Cardiac muscle cell (in vitro differentiated cells and primary cell): ENCODE data around the gene SLC6A12. TPM values are rescaled to one million over a fixed set of nuclear protein-coding genes. Genes with fewer than 3 reads are reported as not detected.

Source experiments
- DNase-seq, 2 donors: peaks; one replicate each; pipeline versions ENCODE4 v3.0.0 to v3.0.0-alpha.2; 2010 to 2017; ENCODE audit warnings: low read depth in 1 of 2, low spot score in 1 of 2
- H3K27ac ChIP-seq: fragments of 200-600 bp; sonication (generic); 2 replicates; pipeline ENCODE4 v1.5.1; 2016
- H3K27me3 ChIP-seq: fragments of 200-600 bp; sonication (generic); 2 replicates; pipeline ENCODE4 v1.6.0; 2016; ENCODE audit warnings: control low read depth
- H3K36me3 ChIP-seq: fragments of 200-600 bp; sonication (generic); 2 replicates; pipeline ENCODE4 v1.5.1; 2016; ENCODE audit warnings: control low read depth
- H3K4me1 ChIP-seq: fragments of 200-600 bp; sonication (generic); 2 replicates; pipeline ENCODE4 v1.8.1; 2017; ENCODE audit warnings: low read depth, mild to moderate bottlenecking, mixed run types
- H3K4me3 ChIP-seq: fragments of 200-600 bp; sonication (generic); 2 replicates; pipeline ENCODE4 v1.5.1; 2016; ENCODE audit warnings: mild to moderate bottlenecking
- H3K9me3 ChIP-seq: fragments of 200-600 bp; sonication (generic); 2 replicates; pipeline ENCODE4 v1.5.1; 2017; ENCODE audit warnings: low read depth, mild to moderate bottlenecking, control low read depth
- polyA plus RNA-seq: library from polyadenylated mRNA; unstranded; fragments of >200 nt; fragmentation: Nextera tagmentation; extraction: Ambion mirVana; gene quantifications from 2 replicates; pipeline ENCODE4 v1.2.1, GENCODE V29; 2016
- total RNA-seq: library from RNA; depleted of rRNA; stranded (reverse); fragments of >200 nt; gene quantifications from 2 replicates; pipeline ENCODE4 v1.2.3, GENCODE V29; 2016
- TF ChIP-seq, protein P1 (sequence below): IDR thresholded peaks from 2 replicates; pipeline ENCODE4 v1.5.1; 2012; ENCODE audit warnings: low read depth, mild to moderate bottlenecking, low read length

SLC6A12 gene
- total and polyA plus RNA-seq, 2 experiments from 2014 or later = 0.24 to 0.33 TPM

- no peak for DNase-seq
- H3K4me3 ChIP-seq = no peak overlapping the region
- no peaks in the 10 kb centered on the region for H3K36me3 ChIP-seq
- H3K4me1 ChIP-seq = peaks cover 4% of the 10 kb centered on the region
- no peaks in the 10 kb centered on the region for H3K9me3 ChIP-seq
- peaks cover 56% of the 10 kb centered on the region for H3K27me3 ChIP-seq
- TF ChIP-seq, protein P1, sequence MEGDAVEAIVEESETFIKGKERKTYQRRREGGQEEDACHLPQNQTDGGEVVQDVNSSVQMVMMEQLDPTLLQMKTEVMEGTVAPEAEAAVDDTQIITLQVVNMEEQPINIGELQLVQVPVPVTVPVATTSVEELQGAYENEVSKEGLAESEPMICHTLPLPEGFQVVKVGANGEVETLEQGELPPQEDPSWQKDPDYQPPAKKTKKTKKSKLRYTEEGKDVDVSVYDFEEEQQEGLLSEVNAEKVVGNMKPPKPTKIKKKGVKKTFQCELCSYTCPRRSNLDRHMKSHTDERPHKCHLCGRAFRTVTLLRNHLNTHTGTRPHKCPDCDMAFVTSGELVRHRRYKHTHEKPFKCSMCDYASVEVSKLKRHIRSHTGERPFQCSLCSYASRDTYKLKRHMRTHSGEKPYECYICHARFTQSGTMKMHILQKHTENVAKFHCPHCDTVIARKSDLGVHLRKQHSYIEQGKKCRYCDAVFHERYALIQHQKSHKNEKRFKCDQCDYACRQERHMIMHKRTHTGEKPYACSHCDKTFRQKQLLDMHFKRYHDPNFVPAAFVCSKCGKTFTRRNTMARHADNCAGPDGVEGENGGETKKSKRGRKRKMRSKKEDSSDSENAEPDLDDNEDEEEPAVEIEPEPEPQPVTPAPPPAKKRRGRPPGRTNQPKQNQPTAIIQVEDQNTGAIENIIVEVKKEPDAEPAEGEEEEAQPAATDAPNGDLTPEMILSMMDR = no peak
- no peak overlapping the region for H3K27ac ChIP-seq
Observed at GRCh38 chr12:201361-201760, 12.6 kb downstream of the SLC6A12 start.

- peaks cover 39% of the 10 kb centered on the region for H3K27me3 ChIP-seq
- no peaks in the 10 kb centered on the region for H3K4me1 ChIP-seq
- H3K36me3 ChIP-seq = no peaks in the 10 kb centered on the region
- H3K4me3 ChIP-seq = no peak overlapping the region
- H3K27ac ChIP-seq = no peak overlapping the region
- no peak for DNase-seq
- no peaks in the 10 kb centered on the region for H3K9me3 ChIP-seq
- TF ChIP-seq, protein P1 = no peak
Observed at GRCh38 chr12:198705-199104, 15.3 kb downstream of the SLC6A12 start.

DNA sequence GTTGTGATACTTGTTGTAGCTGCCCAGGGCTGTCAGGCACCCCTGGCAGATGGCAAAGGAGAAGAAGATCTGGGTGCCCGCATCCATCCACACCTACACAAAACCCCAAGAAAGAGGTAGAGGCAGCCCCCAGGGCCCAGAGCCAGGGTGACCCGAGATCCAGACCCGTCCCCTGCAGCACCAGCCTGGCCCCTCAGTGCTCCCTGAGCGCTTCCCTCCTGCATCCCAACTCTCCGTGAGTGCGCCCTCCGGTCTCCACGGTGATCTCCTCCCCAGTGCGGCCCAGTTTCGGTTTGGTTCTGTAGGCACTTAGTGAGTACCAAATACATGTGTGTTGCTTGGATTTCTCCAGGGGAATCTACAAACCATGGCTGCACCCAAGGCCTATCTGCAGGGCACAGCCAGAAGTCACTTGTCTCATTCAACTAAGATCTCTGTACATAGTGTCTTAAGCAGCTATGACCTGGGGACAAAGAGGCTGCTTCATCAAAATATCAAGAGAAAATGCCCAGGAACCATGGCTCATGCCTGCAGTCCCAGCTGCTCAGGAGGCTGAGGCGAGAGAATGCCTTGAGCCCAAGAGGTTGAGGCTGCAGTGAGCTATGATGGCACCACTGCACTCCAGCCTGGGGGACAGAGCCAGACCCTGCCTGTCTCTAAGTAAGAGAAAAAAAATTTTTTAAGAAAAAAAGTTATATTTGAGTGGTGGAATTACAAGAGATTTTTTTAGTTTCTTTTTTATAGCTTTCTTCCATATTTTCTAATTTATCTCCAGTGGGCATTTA, 15.9 kb downstream of the SLC6A12 start:
- H3K27ac ChIP-seq = no peak overlapping the region
- no peaks in the 10 kb centered on the region for H3K36me3 ChIP-seq
- peaks cover 33% of the 10 kb centered on the region for H3K27me3 ChIP-seq
- H3K4me1 ChIP-seq = no peaks in the 10 kb centered on the region
- H3K4me3 ChIP-seq = no peak overlapping the region
- H3K9me3 ChIP-seq = no peaks in the 10 kb centered on the region
- DNase-seq = no peak
- TF ChIP-seq, protein P1 = no peak

DNA sequence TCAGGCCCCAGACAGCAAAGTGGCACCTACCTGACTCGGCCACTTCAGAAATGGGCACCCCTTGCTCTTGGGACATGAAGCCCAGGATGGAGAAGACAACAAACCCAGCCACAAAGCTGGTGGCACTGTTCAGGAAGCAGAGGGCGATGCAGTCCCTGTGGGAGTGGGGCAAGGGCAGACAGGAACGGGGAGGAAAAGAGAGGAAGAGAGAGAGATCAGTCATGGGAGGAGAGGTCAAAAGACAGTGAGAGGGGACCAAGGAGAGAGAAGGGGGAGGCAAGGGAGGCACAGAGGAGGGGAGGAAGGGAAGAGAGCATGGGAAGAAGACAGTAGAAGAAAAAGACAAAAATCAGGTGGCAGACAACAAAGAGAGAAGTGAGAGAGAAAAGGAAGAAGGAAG, 16.6 kb downstream of the SLC6A12 start:
- Histone ChIP-seq H3K27ac (no peak overlapping the region), H3K9me3 (no peaks in the 10 kb centered on the region), H3K27me3 (peaks cover 27% of the 10 kb centered on the region), H3K4me1 (no peaks in the 10 kb centered on the region), H3K36me3 (no peaks in the 10 kb centered on the region), H3K4me3 (no peak overlapping the region)
- TF ChIP-seq, protein P1 = no peak
- DNase-seq = no peak

DNA sequence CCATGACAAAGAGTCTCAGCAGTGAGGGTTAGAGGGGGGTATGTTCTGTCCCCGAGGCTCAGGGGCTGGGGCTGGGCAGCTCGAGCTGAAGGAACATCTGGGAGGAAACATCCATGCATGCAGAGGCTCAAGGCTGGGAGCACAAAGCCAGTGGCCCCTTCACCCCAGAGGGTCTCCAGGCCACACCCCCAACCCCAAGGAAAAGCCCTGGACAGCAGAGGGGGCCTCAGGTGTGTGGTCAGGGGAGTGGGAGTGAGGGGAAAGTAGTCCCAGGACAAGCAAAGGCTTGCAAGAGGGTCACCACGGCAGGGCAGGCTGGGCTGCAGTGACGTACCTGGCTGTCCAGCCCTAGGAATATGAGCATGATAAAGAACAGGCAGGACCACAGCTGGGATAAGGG, 17.5 kb downstream of the SLC6A12 start:
- H3K27me3 ChIP-seq = peaks cover 18% of the 10 kb centered on the region

More for the DNA sequence above, 17.5 kb downstream of the SLC6A12 start:
- Histone ChIP-seq H3K4me3 (no peak overlapping the region), H3K27ac (no peak overlapping the region), H3K4me1 (no peaks in the 10 kb centered on the region), H3K36me3 (no peaks in the 10 kb centered on the region), H3K9me3 (no peaks in the 10 kb centered on the region)
- no peak for DNase-seq
- TF ChIP-seq, protein P1 = no peak
